ENCODE measurements around the gene LTF.
"Not testable (repeated sequence)": the region's sequence is repeated elsewhere in the genome, so short reads cannot be mapped to it uniquely, and the experiment has no call there.

- TF ChIP-seq CTCF, POLR2A (IDR thresholded peaks at IDR 0.05): not testable (repeated sequence)
Measured at GRCh38 chr3:46427404-46427803, 37.3 kb downstream of the LTF start.

Data from testis (tissue), 2 donors.